Activated T-helper 1 cell treated with anti-CD3 and anti-CD28 coated beads, Interleukin-12 subunit alpha, Interleukin-12 subunit beta, Interleukin-2, Interleukin-4 antibody, amounts not matched to agents 30 ng/mL and 10 ng/mL and 1 ng/mL, durations not matched to agents 14 hours and 24 hours and 36 hours (primary cell): ENCODE data around the gene RBPMS2. TPM values are rescaled to one million over a fixed set of nuclear protein-coding genes. Genes with fewer than 3 reads are reported as not detected.

Experiments
- DNase-seq: peaks from one replicate; pipeline ENCODE4 v3.0.0; 2021; ENCODE audit warnings: low spot score
- H3K27ac Mint-ChIP-seq: one replicate; pipeline ENCODE4 v1.8.0; 2021; ENCODE audit warnings: mild to moderate bottlenecking, mixed read lengths
- H3K27me3 Mint-ChIP-seq: one replicate; pipeline ENCODE4 v1.8.0; 2022; ENCODE audit warnings: mild to moderate bottlenecking, moderate library complexity, mixed read lengths; ENCODE audit not compliant: insufficient read depth
- H3K36me3 Mint-ChIP-seq: one replicate; pipeline ENCODE4 v1.8.0; 2021; ENCODE audit warnings: low read depth, mixed read lengths
- H3K4me1 Mint-ChIP-seq: one replicate; pipeline ENCODE4 v1.8.0; 2021; ENCODE audit warnings: low read depth, mixed read lengths
- H3K4me3 Mint-ChIP-seq: one replicate; pipeline ENCODE4 v1.8.0; 2021; ENCODE audit warnings: mild to moderate bottlenecking, moderate library complexity, mixed read lengths
- H3K9me3 Mint-ChIP-seq: one replicate; pipeline ENCODE4 v1.8.0; 2021; ENCODE audit warnings: mixed read lengths
- intact Hi-C: fragments of 100-400 bp; cut with micrococcal nuclease; formaldehyde crosslinking; loops from one replicate; pipeline ENCODE4 v1.15.1; 2024
- total RNA-seq: library from RNA; stranded (reverse); gene quantifications from 2 replicates; pipeline ENCODE4 v1.2.3, GENCODE V29; 2022

RBPMS2 gene
- total RNA-seq, 1 donor from 2014 or later, result 0.10 TPM

DNA sequence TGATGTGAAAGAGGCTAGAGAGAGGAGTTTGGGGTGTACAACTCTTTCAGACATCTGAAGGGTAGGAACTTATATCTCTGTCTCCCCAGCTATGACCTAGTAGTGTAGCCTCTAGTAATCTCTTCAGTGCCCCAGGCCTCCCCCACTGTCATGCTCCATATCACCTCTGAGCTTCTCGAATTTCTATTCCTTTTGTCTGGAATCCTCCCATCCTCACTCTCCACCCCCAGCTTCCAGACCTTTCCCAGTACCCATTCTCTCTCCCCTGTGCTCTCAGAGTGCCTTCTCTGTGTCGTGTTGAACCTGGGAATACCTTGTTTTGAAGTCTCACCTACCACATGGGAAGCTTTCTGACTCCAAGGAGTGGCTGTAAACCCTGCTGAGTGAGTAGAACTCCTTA is 3.6 kb upstream of the RBPMS2 start:
- peaks cover 54% of the 10 kb centered on the region for H3K27me3 Mint-ChIP-seq
- intact Hi-C loops, result no loop called here
- H3K4me1 Mint-ChIP-seq, result peaks cover 6% of the 10 kb centered on the region
- H3K36me3 Mint-ChIP-seq, result peaks cover 2% of the 10 kb centered on the region
- no peaks in the 10 kb centered on the region for H3K9me3 Mint-ChIP-seq
- DNase-seq, result no peak
- H3K27ac Mint-ChIP-seq, result no peak overlapping the region
- no peak overlapping the region for H3K4me3 Mint-ChIP-seq

- Mint-ChIP-seq H3K36me3 (peaks cover 2% of the 10 kb centered on the region), H3K27ac (no peak overlapping the region), H3K9me3 (no peaks in the 10 kb centered on the region), H3K4me3 (peak overlapping the region; percentile 78), H3K27me3 (peaks cover 68% of the 10 kb centered on the region), H3K4me1 (no peaks in the 10 kb centered on the region)
- DNase-seq, result no peak
- intact Hi-C loops, result no loop called here
These were observed 1.0 kb upstream of the RBPMS2 start for GRCh38 chr15:64776402-64776786.

DNA sequence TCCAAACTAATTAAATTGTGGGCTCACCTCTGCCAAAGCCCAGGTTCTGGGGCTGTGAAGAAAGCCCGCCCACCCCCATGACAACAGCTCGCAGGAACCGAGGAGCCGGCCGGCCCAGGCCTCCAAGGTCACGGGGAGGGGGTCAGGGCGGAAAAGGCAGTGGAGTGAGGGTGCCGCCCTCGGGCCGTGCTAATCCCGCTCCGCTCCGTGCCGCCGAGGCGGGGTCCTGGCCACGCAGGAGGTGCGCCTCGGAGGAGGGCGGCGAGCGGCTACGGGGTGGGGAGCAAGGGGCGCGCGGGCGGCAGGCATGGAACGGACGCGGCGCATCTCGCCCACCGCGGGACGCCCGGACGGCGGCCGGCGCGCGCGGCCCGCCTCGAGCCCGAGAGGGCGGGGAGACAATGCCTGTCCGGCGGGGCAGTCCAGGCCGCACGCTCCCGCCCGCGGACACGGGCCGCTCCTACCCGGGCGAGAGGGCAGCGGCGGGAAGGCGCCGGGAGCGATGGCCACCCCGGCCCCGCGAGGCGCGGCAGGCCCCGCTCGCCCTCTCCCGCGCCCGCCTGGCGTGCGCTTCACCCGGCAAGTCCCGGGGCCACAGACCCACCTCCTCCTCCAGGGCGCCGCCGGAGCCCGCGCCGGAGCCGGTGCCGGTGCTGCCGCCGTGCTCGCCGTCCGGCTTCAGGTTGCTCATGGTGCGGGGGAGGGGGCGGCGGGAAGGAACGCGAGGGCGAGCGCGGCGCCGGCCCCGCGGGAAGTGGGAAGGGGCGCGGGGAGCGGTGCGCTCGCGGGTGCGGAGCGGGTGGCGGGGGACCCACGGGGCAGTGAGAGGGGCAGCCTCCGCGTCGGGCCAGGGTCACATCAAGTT is 528 bp downstream of the RBPMS2 start:
- intact Hi-C loops, result loop anchor here (5.0 kb wide), 1 partner anchor 37 kb away; no protein-coding TSS in a partner anchor
- Mint-ChIP-seq H3K4me3 (peak overlapping the region; percentile 55), H3K27ac (no peak overlapping the region), H3K36me3 (peaks cover 2% of the 10 kb centered on the region), H3K9me3 (no peaks in the 10 kb centered on the region), H3K27me3 (peaks cover 64% of the 10 kb centered on the region), H3K4me1 (no peaks in the 10 kb centered on the region)
- no peak for DNase-seq

DNA sequence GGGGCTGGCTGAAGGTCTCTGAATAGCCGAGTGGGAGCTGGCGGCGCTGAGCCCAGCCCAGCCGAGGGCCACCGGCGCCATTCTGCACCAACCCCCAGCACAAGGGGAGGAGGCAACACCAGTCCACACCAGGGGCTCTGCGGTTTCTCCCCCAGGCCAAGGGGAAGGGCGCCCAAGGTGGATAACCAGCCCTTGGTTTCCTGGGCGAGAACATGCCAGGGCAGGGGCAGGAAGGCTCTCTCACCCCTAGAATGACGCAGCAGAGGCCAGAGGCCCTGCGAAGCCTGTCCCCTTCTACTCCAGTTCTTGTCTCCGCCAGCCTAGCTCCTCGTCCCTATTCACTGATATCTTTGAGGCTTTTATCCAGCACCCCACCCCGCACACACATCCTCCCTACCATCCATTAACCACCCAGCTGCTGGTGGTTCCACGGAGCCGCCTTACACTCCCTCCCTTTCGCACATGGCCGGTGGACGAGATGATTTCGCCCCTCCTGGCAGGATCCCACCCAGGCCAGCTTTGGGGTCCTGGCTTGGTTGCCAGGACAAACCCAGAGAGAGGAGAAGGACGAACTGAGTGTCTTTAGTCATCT is 1.3 kb downstream of the RBPMS2 start:
- peak overlapping the region; percentile 55 for H3K4me3 Mint-ChIP-seq
- H3K27me3 Mint-ChIP-seq, result peaks cover 58% of the 10 kb centered on the region
- no peak overlapping the region for H3K27ac Mint-ChIP-seq
- H3K4me1 Mint-ChIP-seq, result no peaks in the 10 kb centered on the region
- peaks cover 2% of the 10 kb centered on the region for H3K36me3 Mint-ChIP-seq
- no peaks in the 10 kb centered on the region for H3K9me3 Mint-ChIP-seq
- DNase-seq, result no peak
- intact Hi-C loops, result loop anchor here (5.0 kb wide), 1 partner anchor 38 kb away; no protein-coding TSS in a partner anchor

DNA sequence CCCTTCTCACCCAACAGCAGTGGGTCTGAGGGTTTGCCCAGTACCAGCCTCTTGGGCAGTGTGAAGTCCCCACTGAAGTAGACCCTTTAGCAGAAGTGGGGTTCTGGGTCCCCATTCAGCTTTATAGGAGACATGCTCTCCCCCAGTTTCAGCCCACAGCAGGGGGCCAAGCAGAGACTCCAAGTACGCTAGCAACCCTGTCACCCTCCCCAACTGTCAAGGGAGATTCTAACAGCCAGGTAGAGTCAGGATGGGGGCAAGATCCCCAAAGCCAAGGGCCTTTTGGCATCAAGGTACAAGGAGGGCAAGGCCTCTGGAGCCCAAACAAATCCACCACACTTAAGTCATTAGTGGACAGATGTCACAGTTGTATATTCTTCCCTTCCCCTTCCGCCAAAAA is 1.8 kb downstream of the RBPMS2 start:
- intact Hi-C loops, result loop anchor here (5.0 kb wide), 1 partner anchor 39 kb away; no protein-coding TSS in a partner anchor
- no peak overlapping the region for H3K27ac Mint-ChIP-seq
- peaks cover 2% of the 10 kb centered on the region for H3K36me3 Mint-ChIP-seq
- DNase-seq, result no peak
- no peaks in the 10 kb centered on the region for H3K4me1 Mint-ChIP-seq
- peak overlapping the region; percentile 51 for H3K4me3 Mint-ChIP-seq
- no peaks in the 10 kb centered on the region for H3K9me3 Mint-ChIP-seq
- peaks cover 53% of the 10 kb centered on the region for H3K27me3 Mint-ChIP-seq

DNA sequence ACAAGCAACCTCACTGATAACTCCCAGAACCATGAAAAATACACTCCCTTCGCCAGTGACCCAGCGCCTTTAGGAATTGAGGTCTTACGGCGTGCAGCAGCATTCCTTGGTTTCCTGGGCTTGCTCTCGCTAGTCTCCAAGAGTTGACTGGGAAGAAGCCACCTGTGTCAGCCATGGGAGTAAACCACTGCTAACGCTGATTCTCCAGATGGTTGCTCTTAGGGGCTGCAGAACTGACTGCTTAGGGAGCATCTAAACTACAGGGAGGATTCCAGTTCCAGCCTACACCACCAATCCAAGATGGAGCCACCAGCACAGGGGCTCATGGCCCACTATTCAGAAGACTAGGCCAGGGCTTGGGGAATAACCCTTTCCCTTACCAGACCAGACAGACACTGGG is 2.4 kb downstream of the RBPMS2 start:
- no peak for DNase-seq
- no peak overlapping the region for H3K27ac Mint-ChIP-seq
- H3K27me3 Mint-ChIP-seq, result peaks cover 46% of the 10 kb centered on the region
- no peaks in the 10 kb centered on the region for H3K4me1 Mint-ChIP-seq
- peaks cover 2% of the 10 kb centered on the region for H3K36me3 Mint-ChIP-seq
- H3K9me3 Mint-ChIP-seq, result no peaks in the 10 kb centered on the region
- no peak overlapping the region for H3K4me3 Mint-ChIP-seq
- intact Hi-C loops, result loop anchor here (5.0 kb wide), 1 partner anchor 39 kb away; no protein-coding TSS in a partner anchor

DNA sequence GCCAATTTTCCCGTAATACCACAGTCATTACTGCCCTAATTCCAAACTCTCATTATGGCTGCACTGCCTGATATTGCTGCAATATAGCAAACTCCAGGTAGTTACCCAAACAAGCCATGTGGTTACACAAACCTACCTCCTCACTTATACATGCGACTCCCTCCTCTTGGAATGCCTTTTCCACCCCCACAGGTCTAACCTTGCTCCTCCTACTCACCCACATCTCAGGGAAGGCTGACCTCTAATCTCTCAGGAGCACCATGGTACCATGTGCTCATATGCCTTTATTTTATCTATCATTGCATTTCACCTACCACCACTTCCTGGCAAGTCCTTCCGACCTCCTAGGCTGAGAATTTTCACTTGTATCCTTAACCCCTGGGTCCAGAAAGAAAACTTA is 2.9 kb downstream of the RBPMS2 start:
- intact Hi-C loops, result loop anchor here (5.0 kb wide), 1 partner anchor 40 kb away; no protein-coding TSS in a partner anchor
- Mint-ChIP-seq H3K27ac (no peak overlapping the region), H3K27me3 (peaks cover 43% of the 10 kb centered on the region), H3K9me3 (no peaks in the 10 kb centered on the region), H3K36me3 (peaks cover 2% of the 10 kb centered on the region), H3K4me3 (no peak overlapping the region), H3K4me1 (no peaks in the 10 kb centered on the region)
- DNase-seq, result no peak

GRCh38 chr15:64770626-64771025 is 4.8 kb downstream of the RBPMS2 start:
- H3K4me3 Mint-ChIP-seq, result no peak overlapping the region
- H3K36me3 Mint-ChIP-seq, result no peaks in the 10 kb centered on the region
- no peaks in the 10 kb centered on the region for H3K9me3 Mint-ChIP-seq
- H3K27ac Mint-ChIP-seq, result no peak overlapping the region
- DNase-seq, result no peak
- intact Hi-C loops, result loop anchor here (5.0 kb wide), 1 partner anchor 42 kb away; no protein-coding TSS in a partner anchor
- no peaks in the 10 kb centered on the region for H3K4me1 Mint-ChIP-seq
- peaks cover 28% of the 10 kb centered on the region for H3K27me3 Mint-ChIP-seq

DNA sequence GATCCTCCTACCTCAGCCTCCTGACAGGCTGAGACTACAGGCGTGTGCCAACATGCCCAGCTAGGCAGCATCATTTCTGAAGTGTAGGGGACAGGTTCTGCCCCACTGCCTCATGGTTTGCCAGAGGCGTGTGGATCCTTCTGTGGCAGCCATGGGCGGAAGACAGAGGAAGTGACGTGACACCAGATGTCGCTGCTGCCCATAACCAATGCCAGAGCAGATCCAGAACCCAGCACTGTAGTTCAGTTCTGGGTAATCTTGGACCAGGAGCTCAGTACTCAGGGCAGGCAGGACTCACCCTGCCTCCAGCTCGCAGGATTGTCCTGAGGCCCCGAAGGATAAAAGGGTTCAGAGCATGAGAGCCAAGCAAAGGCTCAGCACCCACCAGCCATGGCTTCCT is 8.2 kb downstream of the RBPMS2 start:
- H3K27me3 Mint-ChIP-seq, result peaks cover 6% of the 10 kb centered on the region
- no peak overlapping the region for H3K4me3 Mint-ChIP-seq
- H3K9me3 Mint-ChIP-seq, result no peaks in the 10 kb centered on the region
- no peak overlapping the region for H3K27ac Mint-ChIP-seq
- intact Hi-C loops, result no loop called here
- no peaks in the 10 kb centered on the region for H3K36me3 Mint-ChIP-seq
- no peaks in the 10 kb centered on the region for H3K4me1 Mint-ChIP-seq
- no peak for DNase-seq

DNA sequence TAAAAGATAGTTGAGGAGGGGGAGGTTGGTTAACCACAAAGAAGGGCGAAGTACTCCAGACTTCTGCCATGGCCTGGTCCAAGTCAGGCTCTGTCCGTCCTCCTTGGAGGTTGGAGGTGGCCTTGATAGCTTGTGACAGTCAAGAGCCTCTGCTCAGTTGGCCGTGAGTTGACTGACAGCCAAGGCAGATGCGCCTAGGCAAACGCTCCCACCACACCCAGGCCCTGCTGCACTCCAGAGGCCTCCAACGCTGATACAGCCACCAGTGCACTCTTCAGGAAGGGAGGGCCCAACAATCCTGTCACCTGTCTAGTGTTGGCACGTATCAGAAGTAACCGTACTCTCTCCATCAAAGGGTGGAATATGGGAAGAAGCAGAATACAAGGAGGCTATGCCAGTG is 9.3 kb downstream of the RBPMS2 start:
- intact Hi-C loops, result no loop called here
- no peaks in the 10 kb centered on the region for H3K9me3 Mint-ChIP-seq
- no peak overlapping the region for H3K27ac Mint-ChIP-seq
- no peak for DNase-seq
- H3K36me3 Mint-ChIP-seq, result no peaks in the 10 kb centered on the region
- no peak overlapping the region for H3K4me3 Mint-ChIP-seq
- peaks cover 4% of the 10 kb centered on the region for H3K27me3 Mint-ChIP-seq
- no peaks in the 10 kb centered on the region for H3K4me1 Mint-ChIP-seq

DNA sequence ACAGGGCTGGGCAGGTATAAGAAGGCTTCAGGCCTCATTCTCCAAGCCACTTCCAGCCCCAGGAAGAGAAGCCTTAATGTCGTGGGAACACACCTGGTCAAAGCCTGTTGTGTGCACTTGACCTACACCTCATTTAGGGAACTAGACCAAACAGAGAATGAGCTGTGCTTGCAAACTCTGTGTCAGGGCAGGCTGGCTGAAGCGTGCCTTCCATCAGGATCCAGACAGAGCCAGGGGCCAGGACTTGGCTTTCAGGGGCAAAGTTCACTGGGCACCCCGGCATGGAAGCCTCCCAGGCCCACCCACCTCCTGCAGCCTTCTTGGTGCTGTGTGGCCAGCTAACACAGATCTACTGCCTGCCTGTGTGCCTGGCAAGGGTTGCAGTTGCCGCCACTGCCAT is 11.5 kb downstream of the RBPMS2 start:
- Mint-ChIP-seq H3K27ac (no peak overlapping the region), H3K9me3 (no peaks in the 10 kb centered on the region), H3K36me3 (no peaks in the 10 kb centered on the region), H3K27me3 (peaks cover 1% of the 10 kb centered on the region), H3K4me1 (no peaks in the 10 kb centered on the region), H3K4me3 (no peak overlapping the region)
- DNase-seq, result no peak
- intact Hi-C loops, result no loop called here

GRCh38 chr15:64763462-64763861 is 11.9 kb downstream of the RBPMS2 start:
- no peak for DNase-seq
- Mint-ChIP-seq H3K27me3 (peaks cover 1% of the 10 kb centered on the region), H3K36me3 (no peaks in the 10 kb centered on the region), H3K4me1 (no peaks in the 10 kb centered on the region), H3K9me3 (no peaks in the 10 kb centered on the region), H3K4me3 (no peak overlapping the region), H3K27ac (no peak overlapping the region)
- intact Hi-C loops, result no loop called here

DNA sequence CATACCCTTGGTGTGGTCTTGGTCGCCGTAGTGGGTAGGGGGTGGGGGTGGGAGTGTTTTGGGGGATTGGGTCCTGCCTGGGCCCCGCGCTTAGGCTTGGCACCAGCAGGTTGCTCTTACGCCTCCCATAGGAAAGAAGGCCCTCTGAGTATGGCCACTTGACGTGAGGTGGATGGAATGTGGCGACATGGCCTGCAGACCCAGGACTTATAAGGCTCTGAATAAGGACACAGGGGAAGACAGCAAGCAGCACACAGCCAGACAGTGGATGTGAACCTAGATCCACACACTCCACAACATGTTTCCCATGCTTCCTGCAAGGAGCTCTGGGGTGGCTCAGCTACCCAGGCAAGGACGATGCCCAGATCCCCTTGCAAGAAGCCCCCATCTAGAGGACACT is 12.4 kb downstream of the RBPMS2 start:
- no peak overlapping the region for H3K27ac Mint-ChIP-seq
- intact Hi-C loops, result no loop called here
- H3K9me3 Mint-ChIP-seq, result no peaks in the 10 kb centered on the region
- H3K36me3 Mint-ChIP-seq, result no peaks in the 10 kb centered on the region
- no peaks in the 10 kb centered on the region for H3K4me1 Mint-ChIP-seq
- H3K27me3 Mint-ChIP-seq, result peaks cover 1% of the 10 kb centered on the region
- no peak overlapping the region for H3K4me3 Mint-ChIP-seq
- DNase-seq, result no peak
